HG03521 (cell line): ENCODE data around the gene HIC2.
"Not testable (repeated sequence)": the region's sequence is repeated elsewhere in the genome, so short reads cannot be mapped to it uniquely, and the experiment has no call there.

ENCODE experiments used
- ATAC-seq: cut with Tn5 transposase; IDR thresholded peaks from one replicate; pipeline ENCODE4 v1.9.1; 2021; ENCODE audit warnings: mild to moderate bottlenecking, moderate library complexity; ENCODE audit not compliant: unreplicated experiment

Gene HIC2

DNA sequence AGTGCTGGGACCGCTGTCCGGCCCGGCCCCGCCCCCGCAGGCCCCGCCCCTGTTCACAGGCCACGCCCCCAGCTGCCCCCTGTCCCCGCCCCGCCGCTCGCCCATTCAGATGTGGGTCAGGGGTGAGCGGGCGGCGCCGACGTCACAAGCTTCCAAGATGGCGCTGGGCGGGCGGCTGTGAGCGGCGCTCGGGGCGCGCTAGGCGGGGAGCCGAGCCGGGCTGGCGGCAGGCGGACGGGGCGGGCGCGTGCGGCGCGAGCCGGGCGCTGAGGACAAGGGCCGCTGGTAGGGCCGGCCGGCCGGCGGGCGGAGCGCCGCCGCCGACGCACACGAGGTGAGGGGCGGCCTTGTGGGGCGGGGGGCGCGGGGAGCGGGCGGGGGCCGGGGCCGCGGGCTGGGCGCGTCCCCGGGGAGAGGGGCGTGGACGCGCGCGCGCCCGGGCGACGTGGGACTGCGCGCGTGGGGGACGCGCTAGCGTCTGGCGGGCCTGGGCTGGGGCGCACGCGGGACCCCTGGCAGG is at the start of gene HIC2:
Gene HIC2 (plus strand): TSS at position 145 of the 520 bp plus-strand sequence. CDS start 25,461 bp downstream, outside the sequence.
- ATAC-seq: peak; percentile 84

DNA sequence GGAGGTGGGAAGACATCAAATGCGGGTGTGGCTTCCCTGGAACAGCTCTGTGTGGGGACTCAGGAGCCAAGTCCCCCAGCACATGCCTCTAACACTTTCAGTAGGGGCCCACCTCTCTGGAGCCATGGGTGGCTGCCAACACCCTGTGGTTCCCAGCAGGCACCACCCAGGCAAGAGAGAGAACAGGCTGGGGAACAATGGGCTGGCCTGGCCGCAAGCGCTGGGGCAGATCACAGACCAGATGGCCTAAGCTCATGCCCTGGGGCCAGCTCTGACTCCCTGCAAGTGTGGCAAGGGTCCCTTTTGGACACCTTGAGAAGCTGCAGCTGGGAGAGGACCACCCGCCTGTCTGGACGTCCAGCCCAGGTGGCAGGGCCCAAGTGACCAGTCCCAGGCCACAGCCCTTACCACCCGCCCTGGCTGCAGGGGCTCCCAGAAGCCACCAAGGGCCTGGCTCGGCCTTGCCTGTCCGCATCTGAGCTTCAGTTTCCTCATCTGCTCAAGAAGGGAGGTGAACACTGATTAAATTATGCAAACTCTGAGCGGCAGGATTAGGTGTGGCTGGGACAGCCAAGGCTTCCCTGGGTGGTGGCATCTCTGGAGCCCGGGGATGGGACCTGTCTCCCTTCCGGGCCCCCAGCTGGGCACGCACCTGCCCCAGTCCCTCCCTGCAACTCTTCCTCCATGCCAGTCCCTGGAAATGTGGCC is 48.4 kb upstream of the HIC2 start:
- not testable (repeated sequence) for ATAC-seq

DNA sequence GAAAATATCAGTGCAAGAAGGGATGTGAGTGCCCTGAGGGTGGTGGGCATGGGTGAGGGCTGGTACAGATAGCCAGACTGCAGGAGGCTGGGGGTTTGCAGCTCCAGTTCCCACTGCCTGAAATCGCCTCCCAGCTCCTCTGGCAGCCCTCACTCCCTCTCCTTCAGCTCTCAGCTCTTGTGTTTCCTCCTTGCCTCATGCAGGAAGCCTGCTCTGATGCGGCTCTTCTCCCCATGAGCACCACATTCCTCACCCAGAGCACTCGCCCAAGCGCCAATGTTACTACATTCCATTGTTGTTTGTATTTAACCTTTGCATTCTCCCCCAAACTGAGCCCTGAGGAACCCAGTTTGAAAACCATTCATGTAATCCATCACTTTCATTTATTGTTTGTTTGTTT is 41.3 kb upstream of the HIC2 start:
- ATAC-seq: not testable (repeated sequence)

DNA sequence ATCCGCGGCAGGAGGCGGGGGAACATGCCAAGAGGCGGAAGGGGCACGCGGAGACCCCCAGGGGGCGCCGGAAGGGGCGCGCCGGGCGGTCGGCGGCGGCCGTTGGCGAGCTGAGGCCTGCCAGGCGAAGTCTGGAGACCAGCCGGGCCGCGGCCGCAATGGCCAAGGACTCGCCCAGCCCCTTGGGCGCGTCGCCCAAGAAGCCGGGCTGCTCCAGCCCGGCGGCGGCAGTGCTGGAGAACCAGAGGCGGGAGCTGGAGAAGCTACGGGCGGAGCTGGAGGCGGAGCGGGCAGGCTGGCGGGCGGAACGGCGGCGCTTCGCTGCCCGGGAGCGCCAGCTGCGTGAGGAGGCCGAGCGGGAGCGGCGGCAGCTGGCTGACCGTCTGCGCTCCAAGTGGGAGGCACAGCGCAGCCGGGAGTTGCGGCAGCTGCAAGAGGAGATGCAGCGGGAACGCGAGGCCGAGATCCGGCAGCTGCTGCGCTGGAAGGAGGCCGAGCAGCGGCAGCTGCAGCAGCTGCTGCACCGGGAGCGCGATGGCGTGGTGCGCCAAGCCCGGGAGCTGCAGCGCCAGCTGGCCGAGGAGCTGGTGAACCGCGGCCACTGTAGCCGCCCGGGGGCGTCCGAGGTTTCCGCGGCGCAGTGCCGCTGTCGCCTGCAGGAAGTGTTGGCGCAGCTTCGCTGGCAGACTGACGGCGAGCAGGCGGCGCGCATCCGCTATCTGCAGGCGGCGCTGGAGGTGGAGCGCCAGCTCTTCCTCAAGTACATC is 33.3 kb upstream of the HIC2 start, which contains the start of gene RIMBP3B:
Gene RIMBP3B (plus strand): TSS at position 51 of the 767 bp plus-strand sequence. CDS start 108 bp downstream, at position 159.
- ATAC-seq: not testable (repeated sequence)

DNA sequence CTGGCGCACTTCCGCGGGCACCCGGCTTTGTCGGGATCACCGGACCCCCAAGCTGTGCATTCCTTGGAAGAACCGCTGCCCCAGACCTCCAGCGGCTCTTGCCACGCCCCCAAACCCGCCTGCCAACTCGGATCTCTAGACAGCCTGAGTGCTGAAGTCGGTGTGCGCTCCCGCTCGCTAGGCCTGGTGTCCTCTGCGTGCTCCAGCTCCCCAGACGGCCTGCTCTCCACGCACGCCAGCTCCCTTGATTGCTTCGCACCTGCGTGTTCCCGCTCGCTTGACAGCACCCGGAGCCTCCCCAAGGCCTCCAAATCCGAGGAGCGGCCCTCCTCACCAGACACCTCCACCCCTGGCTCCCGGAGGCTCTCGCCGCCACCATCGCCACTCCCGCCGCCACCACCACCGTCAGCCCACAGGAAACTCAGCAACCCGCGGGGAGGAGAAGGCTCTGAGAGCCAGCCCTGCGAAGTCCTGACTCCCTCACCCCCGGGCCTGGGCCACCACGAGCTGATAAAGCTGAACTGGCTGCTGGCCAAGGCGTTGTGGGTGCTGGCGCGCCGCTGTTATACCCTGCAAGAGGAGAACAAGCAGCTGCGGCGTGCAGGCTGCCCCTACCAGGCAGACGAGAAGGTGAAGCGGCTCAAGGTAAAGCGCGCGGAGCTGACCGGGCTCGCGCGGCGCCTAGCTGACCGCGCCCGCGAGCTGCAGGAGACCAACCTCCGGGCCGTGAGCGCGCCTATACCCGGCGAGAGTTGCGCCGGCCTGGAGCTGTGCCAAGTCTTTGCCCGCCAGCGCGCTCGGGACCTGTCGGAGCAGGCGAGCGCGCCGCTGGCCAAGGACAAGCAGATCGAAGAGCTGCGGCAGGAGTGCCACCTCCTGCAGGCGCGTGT is 32.5 kb upstream of the HIC2 start:
- ATAC-seq: not testable (repeated sequence)

DNA sequence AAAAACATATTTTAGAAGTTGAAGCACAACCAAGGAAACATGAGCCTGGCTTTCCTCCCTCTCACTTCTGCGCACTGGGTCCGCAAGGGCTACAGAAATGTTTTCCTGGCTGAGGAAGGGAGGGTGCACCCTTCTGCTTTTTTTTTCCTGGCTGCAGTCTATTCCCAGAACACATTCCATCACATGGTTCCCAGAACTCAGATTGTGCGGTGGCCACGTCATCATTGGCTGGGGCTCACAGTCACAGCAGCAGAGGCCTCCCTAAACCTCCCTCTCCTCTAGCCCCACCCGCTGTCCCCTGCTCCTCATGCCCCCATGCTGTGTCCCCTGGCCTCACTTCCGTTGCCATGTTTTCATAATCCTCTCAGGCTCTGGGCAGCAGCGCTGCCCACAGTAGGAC is 27.7 kb upstream of the HIC2 start:
- not testable (repeated sequence) for ATAC-seq

DNA sequence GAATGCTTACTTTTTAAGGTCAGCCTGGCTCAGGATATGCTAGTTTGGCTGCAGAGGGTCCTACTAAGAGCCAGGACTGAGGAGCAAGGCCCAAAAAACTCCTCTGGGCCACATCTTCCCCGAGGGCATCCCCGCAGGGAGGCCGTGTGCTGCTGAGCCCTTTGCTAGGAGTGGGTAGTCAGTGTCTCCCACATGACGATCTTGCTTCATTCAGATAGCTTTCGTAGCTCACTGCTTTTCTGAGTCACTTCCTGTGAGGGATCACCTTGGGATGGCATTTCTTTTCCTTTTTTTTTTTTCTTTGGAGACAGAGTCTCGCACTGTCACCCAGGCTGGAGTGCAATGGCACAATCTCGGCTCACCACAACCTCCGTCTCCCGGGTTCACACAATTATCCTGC is 27.2 kb upstream of the HIC2 start:
- not testable (repeated sequence) for ATAC-seq

DNA sequence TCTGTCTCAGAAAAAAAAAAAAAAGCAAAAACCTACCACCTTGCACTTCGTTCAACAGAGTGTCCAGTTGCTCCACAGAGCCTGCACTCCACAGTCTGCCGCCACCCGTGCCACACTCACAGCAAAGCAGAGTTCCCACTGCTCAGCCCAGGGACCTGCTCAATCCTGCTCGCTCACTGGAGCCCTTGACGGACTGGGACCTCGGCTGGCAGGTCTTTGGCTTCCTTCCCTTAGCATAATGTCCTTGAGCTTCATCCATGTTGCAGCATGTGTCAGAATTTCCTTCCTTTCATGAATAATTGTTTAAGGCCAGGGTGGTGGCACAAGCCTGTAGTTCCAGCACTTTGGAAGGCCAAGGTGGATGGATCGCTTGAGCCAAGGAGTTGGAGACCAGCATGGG is 22.6 kb upstream of the HIC2 start:
- not testable (repeated sequence) for ATAC-seq

GRCh38 chr22:21401197-21401969 is 15.8 kb upstream of the HIC2 start:
- ATAC-seq: not testable (repeated sequence)

DNA sequence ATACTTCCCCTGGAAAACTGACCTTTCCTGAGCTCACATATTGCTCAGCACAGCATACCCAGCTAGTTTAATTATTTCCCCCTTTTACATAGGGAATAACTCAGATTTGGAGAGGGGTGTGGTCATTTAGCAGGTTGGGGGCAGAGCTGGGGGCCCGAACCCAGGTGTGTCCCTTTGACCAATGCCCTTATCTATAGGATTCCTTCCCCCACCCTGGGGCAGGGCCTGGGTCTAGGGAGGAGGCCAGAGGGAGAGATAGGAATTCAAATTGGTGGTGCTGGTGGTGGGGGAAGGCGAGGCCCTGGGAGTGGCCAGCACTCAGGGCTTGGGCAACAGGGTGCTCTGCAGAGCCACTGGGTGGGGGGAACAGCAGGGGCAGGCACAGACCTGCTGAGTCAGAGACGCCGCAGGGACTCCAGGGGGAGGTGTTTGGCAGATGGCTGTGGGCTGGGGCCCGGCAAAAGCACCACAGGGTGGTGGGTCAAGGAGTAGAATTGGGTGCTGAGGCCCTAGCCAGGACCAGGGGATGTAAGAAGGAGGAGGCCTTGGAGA is 14.3 kb upstream of the HIC2 start:
- ATAC-seq: not testable (repeated sequence)

DNA sequence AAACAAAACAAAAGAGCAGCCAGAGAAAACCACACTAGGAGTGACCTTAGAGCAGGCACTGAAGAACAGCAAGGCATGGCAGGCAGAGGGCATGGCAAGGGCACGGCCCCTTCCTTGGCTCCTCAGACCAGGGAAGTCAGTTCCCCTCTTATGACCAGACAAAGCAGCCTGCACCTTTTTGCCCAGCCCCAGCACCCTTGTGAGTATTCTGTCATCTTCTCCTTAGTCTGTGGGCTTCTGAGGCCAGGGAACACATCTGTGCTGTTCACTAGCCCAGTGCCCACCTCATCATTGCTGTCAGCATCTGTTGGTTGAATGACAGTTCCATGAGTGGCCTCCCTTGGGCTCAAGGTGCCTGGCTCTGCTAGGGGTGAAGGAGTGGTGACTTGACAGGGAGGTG is 10.0 kb upstream of the HIC2 start:
- not testable (repeated sequence) for ATAC-seq

DNA sequence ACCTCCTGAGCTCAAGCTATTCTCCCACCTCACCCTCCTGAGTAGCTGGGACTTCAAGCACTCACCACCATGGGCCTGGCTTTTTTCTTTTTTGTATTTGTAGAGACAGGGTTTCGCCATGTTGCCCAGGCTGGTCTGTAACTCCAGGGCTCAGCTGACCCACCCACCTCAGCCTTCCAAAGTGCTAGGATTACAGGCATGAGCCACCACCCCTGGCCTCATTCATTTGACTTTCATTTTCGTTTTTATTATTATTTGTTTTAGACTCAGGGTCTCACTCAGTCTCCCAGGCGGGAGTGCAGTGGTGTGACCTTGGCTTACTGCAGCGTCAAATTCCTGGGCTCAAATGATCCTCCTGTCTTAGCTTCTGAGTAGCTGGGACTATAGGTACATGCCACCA is 9.4 kb upstream of the HIC2 start:
- not testable (repeated sequence) for ATAC-seq

DNA sequence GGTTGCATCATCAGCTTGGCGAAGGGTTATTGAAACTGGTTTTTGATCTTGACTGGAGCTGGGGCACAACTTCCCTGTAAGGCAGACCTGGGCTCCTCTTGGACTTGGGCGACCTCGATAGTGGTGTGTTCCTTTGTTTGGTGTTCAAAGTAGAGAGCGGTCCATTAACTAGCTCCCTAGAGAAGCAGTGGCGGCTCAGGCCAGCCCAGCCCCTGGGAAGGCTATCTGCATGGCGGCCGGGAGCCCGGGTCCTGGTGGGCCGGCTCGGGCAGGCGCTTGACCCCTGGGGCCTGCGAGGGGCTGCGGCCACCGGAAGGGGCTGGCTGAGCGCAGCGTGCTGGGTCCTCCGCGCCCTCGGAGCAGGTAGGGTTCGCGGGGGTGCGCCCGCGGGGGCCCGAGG is 796 bp upstream of the HIC2 start:
- ATAC-seq: not testable (repeated sequence)

DNA sequence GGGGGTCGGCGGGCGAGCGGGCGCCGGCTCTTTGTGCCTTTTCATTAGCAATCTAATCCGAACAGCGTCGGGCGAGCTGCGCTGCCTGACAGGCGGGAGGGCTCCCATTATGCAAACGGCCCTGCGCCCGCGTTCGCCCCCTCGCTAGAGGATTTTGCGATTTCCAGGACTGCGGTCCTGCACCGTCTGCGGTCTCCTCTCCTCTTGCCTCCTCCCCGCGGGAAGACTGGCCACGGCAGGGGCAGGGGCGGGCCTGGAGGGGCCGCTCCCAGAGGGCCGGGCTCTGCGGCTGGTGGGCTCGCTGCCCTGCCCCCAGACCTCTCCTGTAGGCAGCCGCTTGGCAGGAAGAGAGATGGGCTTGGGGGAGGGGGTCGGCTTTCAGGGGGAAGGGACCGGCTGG is 682 bp downstream of the HIC2 start:
- peak; percentile 17 for ATAC-seq

- not testable (repeated sequence) for ATAC-seq
Observed at GRCh38 chr22:21418974-21419638, 1.9 kb downstream of the HIC2 start.

GRCh38 chr22:21420180-21420763 is 3.1 kb downstream of the HIC2 start:
- not testable (repeated sequence) for ATAC-seq

GRCh38 chr22:21424084-21424709 is 7.0 kb downstream of the HIC2 start:
- ATAC-seq: not testable (repeated sequence)
